Gastroesophageal sphincter (tissue), 4 donors: ENCODE data around the gene ZNF622. TPM values are rescaled to one million over a fixed set of nuclear protein-coding genes. Genes with fewer than 3 reads are reported as not detected.

Experiments
- ATAC-seq: fragments of 150-250 bp; one replicate; pipeline ENCODE4 v1.9.1; 2016; ENCODE audit warnings: mild to moderate bottlenecking, moderate library complexity
- H3K27ac ChIP-seq, 4 donors: fragments of 200-600 bp; sonication (generic) in 3 of 4; 1 replicate in 3 of 4; 2 replicates in 1 of 4; pipeline ENCODE4 v1.5.1; 2016 to 2019
- H3K27me3 ChIP-seq: fragments of 200-600 bp; sonication (generic); one replicate; pipeline ENCODE4 v1.5.1; 2019
- H3K36me3 ChIP-seq, 2 donors: fragments of 200-600 bp; sonication (generic); one replicate each; pipeline ENCODE4 v1.5.1; 2019; ENCODE audit warnings: control low read depth in 1 of 2
- H3K4me1 ChIP-seq, 3 donors: fragments of 200-600 bp; sonication (generic); 1 replicate in 2 of 3; 2 replicates in 1 of 3; pipeline ENCODE4 v1.5.1; 2016 to 2019; ENCODE audit warnings: control low read depth in 2 of 3
- H3K4me3 ChIP-seq, 2 donors: fragments of 200-600 bp; sonication (generic); one replicate each; pipeline ENCODE4 v1.5.1; 2019; ENCODE audit warnings: mild to moderate bottlenecking in 1 of 2, moderate library complexity in 1 of 2
- H3K9me3 ChIP-seq, 3 donors: fragments of 200-600 bp; sonication (generic); one replicate each; pipeline ENCODE4 v1.5.1; 2017 to 2019; ENCODE audit warnings: control low read depth in 2 of 3
- CTCF ChIP-seq, 4 experiments: fragments of 200-600 bp in 2 of 4; fragments of 450-650 bp in 2 of 4; sonication (generic) in 1 of 4; IDR thresholded peaks; one replicate each; pipeline ENCODE4 v1.5.1; 2017 to 2019; ENCODE audit warnings: antibody characterized with exemption in 4 of 4, mild to moderate bottlenecking in 2 of 4, moderate library complexity in 2 of 4
- EP300 ChIP-seq: sonication (generic); formaldehyde crosslinking; IDR thresholded peaks from one replicate; pipeline ENCODE4 v1.6.1; 2017; ENCODE audit warnings: antibody characterized with exemption, mild to moderate bottlenecking
- POLR2A ChIP-seq, 2 donors: fragments of 450-650 bp; IDR thresholded peaks; one replicate each; pipeline ENCODE4 v1.6.1; 2017; ENCODE audit warnings: antibody characterized with exemption in 2 of 2, mild to moderate bottlenecking in 2 of 2, moderate library complexity in 1 of 2
- POLR2AphosphoS5 ChIP-seq: sonication (generic); formaldehyde crosslinking; IDR thresholded peaks from one replicate; pipeline ENCODE4 v1.6.1; 2017; ENCODE audit warnings: antibody characterized with exemption
- WGBS, 2 donors: methylation state at CpG; one replicate each; pipeline ENCODE4 v1.1.5; 2018; ENCODE audit warnings: low coverage in 1 of 2; 5-methylcytosine and 5-hydroxymethylcytosine counted together
- total RNA-seq, 4 donors: library from RNA; depleted of rRNA; stranded (reverse); fragments of >200 nt; gene quantifications; one replicate each; pipeline ENCODE4 v1.1.0, GENCODE V29; 2016

Gene ZNF622
- total RNA-seq, 4 donors from 2014 or later: 23.8 to 32.3 (median 29.7) TPM

GRCh38 chr5:16413166-16413860 is 52.3 kb downstream of the ZNF622 start:
- Histone ChIP-seq H3K27me3 (no peaks in the 10 kb centered on the region), H3K36me3 (no peaks in the 10 kb centered on the region), H3K27ac (no peak overlapping the region), H3K4me3 (no peak overlapping the region), H3K9me3 (no peaks in the 10 kb centered on the region), H3K4me1 (no peaks in the 10 kb centered on the region)
- no peak for TF ChIP-seq POLR2A (IDR thresholded peaks at IDR 0.05)
- no peak for TF ChIP-seq POLR2AphosphoS5
- TF ChIP-seq EP300: no peak
- no peak for TF ChIP-seq CTCF (IDR thresholded peaks at IDR 0.05)
- no peak for ATAC-seq
- 25 to 33% methylated on average over 1 of the region's 1 CpG for WGBS, 2 donors

GRCh38 chr5:16412556-16412955 is 53.0 kb downstream of the ZNF622 start:
- Histone ChIP-seq H3K27me3 (no peaks in the 10 kb centered on the region), H3K4me3 (no peak overlapping the region), H3K4me1 (no peaks in the 10 kb centered on the region), H3K36me3 (no peaks in the 10 kb centered on the region), H3K9me3 (no peaks in the 10 kb centered on the region), H3K27ac (no peak overlapping the region)
- no peak for ATAC-seq
- TF ChIP-seq POLR2A (IDR thresholded peaks at IDR 0.05): no peak
- no peak for TF ChIP-seq POLR2AphosphoS5
- no peak for TF ChIP-seq CTCF (IDR thresholded peaks at IDR 0.05)
- no peak for TF ChIP-seq EP300

- Histone ChIP-seq H3K9me3 (no peaks in the 10 kb centered on the region), H3K27me3 (no peaks in the 10 kb centered on the region), H3K4me1 (no peaks in the 10 kb centered on the region), H3K27ac (no peak overlapping the region), H3K4me3 (no peak overlapping the region), H3K36me3 (no peaks in the 10 kb centered on the region)
- ATAC-seq: no peak
- WGBS, 2 donors: 73 to 80% methylated on average over 1 to 3 of the region's 3 CpGs
- TF ChIP-seq POLR2AphosphoS5 (no peak), POLR2A (IDR thresholded peaks at IDR 0.05) (no peak), EP300 (no peak), CTCF (IDR thresholded peaks at IDR 0.05) (no peak)
Observed at GRCh38 chr5:16411741-16412455, 53.7 kb downstream of the ZNF622 start.

- TF ChIP-seq POLR2A (IDR thresholded peaks at IDR 0.05) (no peak), CTCF (IDR thresholded peaks at IDR 0.05) (no peak), POLR2AphosphoS5 (no peak), EP300 (no peak)
- no peaks in the 10 kb centered on the region for H3K4me1 ChIP-seq
- no peaks in the 10 kb centered on the region for H3K36me3 ChIP-seq
- no peak for ATAC-seq
- H3K4me3 ChIP-seq: no peak overlapping the region
- 74 to 78% methylated on average over 7 to 9 of the region's 9 CpGs for WGBS, 2 donors
- no peaks in the 10 kb centered on the region for H3K9me3 ChIP-seq
- no peaks in the 10 kb centered on the region for H3K27me3 ChIP-seq
- no peak overlapping the region for H3K27ac ChIP-seq
Observed at GRCh38 chr5:16411235-16411634, 54.4 kb downstream of the ZNF622 start.

GRCh38 chr5:16410338-16410737 is 55.3 kb downstream of the ZNF622 start:
- Histone ChIP-seq H3K9me3 (no peaks in the 10 kb centered on the region), H3K4me1 (no peaks in the 10 kb centered on the region), H3K36me3 (no peaks in the 10 kb centered on the region), H3K4me3 (no peak overlapping the region), H3K27me3 (no peaks in the 10 kb centered on the region), H3K27ac (no peak overlapping the region)
- TF ChIP-seq POLR2AphosphoS5 (no peak), EP300 (no peak), POLR2A (IDR thresholded peaks at IDR 0.05) (no peak), CTCF (IDR thresholded peaks at IDR 0.05) (no peak)
- no peak for ATAC-seq
- 55 to 62% methylated on average over 2 of the region's 2 CpGs for WGBS, 2 donors
